Measurements from ENCODE around the gene CACNB2.

GRCh38 chr10:18214691-18215563 lies 74.7 kb downstream of the CACNB2 start:
- TF ChIP-seq CTCF (conservative IDR thresholded peaks at IDR 0.05 in 1 of 2, IDR thresholded peaks at IDR 0.05 in 1 of 2; ENCODE audit: extremely low read depth in 1 of 2, insufficient read depth in 1 of 2, low read depth in 1 of 2, low read length in 2 of 2) (peak; percentile 41 to 79), EZH2 (IDR thresholded peaks at IDR 0.05; ENCODE audit: borderline replicate concordance, low read length) (no peak)
